CD8-positive, alpha-beta memory T cell (primary cell): ENCODE results near the gene CREB1. TPM values are rescaled to one million over a fixed set of nuclear protein-coding genes. Genes with fewer than 3 reads are reported as not detected.

Experiments
- CTCF ChIA-PET: fragments of 350-600 bp; sonication (Branson Sonifier 250); formaldehyde crosslinking; loops from one replicate; lab custom pipeline; 2021; ENCODE audit warnings: antibody characterized with exemption; lab: Charles Lee
- POLR2A ChIA-PET: fragments of 350-600 bp; sonication (Branson Sonifier 250); formaldehyde crosslinking; loops from one replicate; lab custom pipeline; 2021; ENCODE audit warnings: antibody characterized with exemption; lab: Charles Lee
- DNase-seq, 5 donors: peaks; one replicate each; pipeline versions ENCODE4 v3.0.0 to v3.0.0-alpha.2; 2020 to 2022; ENCODE audit warnings: mixed read lengths in 1 of 5
- H3K27ac ChIP-seq: one replicate; pipeline ENCODE4 v1.7.0; 2013; ENCODE audit warnings: low read depth, mild to moderate bottlenecking, low read length, moderate library complexity
- H3K27me3 ChIP-seq: 2 replicates; pipeline ENCODE4 v1.7.0; 2013; ENCODE audit warnings: low read length, mild to moderate bottlenecking; ENCODE audit not compliant: insufficient read depth, poor library complexity, severe bottlenecking
- H3K36me3 ChIP-seq: 2 replicates; pipeline ENCODE4 v1.7.0; 2013; ENCODE audit warnings: mild to moderate bottlenecking, low read length, moderate library complexity; ENCODE audit not compliant: insufficient read depth
- H3K4me1 ChIP-seq: 2 replicates; pipeline ENCODE4 v1.7.0; 2013; ENCODE audit warnings: mild to moderate bottlenecking, low read length, moderate library complexity; ENCODE audit not compliant: insufficient read depth
- H3K4me3 ChIP-seq: 2 replicates; pipeline ENCODE4 v1.7.0; 2013; ENCODE audit warnings: mild to moderate bottlenecking, low read length
- H3K9me3 ChIP-seq: 2 replicates; pipeline ENCODE4 v1.7.0; 2013; ENCODE audit warnings: mild to moderate bottlenecking, low read length
- H3K27ac Mint-ChIP-seq, 8 donors: one replicate each; pipeline ENCODE4 v1.8.0; 2020 to 2021; ENCODE audit warnings: mixed read lengths in 8 of 8, mild to moderate bottlenecking in 6 of 8, inconsistent platforms in 3 of 8, moderate library complexity in 3 of 8
- H3K27me3 Mint-ChIP-seq, 2 donors: one replicate each; pipeline ENCODE4 v1.8.0; 2020 to 2021; ENCODE audit warnings: mixed read lengths in 2 of 2, mild to moderate bottlenecking in 1 of 2, moderate library complexity in 1 of 2
- H3K36me3 Mint-ChIP-seq, 3 donors: one replicate each; pipeline ENCODE4 v1.8.0; 2020 to 2021; ENCODE audit warnings: mixed read lengths in 3 of 3, inconsistent platforms in 1 of 3, mild to moderate bottlenecking in 1 of 3
- H3K4me1 Mint-ChIP-seq, 3 donors: one replicate each; pipeline ENCODE4 v1.8.0; 2020 to 2021; ENCODE audit warnings: mixed read lengths in 3 of 3, inconsistent platforms in 1 of 3, mild to moderate bottlenecking in 1 of 3
- H3K4me3 Mint-ChIP-seq, 7 donors: one replicate each; pipeline ENCODE4 v1.8.0; 2020 to 2021; ENCODE audit warnings: mixed read lengths in 7 of 7, mild to moderate bottlenecking in 6 of 7, moderate library complexity in 4 of 7, inconsistent platforms in 2 of 7
- H3K9me3 Mint-ChIP-seq, 5 donors: one replicate each; pipeline ENCODE4 v1.8.0; 2020 to 2022; ENCODE audit warnings: mixed read lengths in 5 of 5, mild to moderate bottlenecking in 3 of 5, moderate library complexity in 2 of 5, inconsistent platforms in 1 of 5
- polyA plus RNA-seq: library from polyadenylated mRNA; unstranded; fragments of 300-500 nt; fragmentation: Illumina TruSeq; gene quantifications from one replicate; pipeline ENCODE4 v1.2.3, GENCODE V29; 2021
- total RNA-seq, 2 experiments: library from RNA; stranded (reverse); gene quantifications; one replicate each; pipeline ENCODE4 v1.2.3, GENCODE V29; 2021

The CREB1 gene
- total and polyA plus RNA-seq, 3 experiments from 2014 or later: 60.2 to 96.2 (median 95.4) TPM

GRCh38 chr2:207543272-207543671, 13.5 kb downstream of the CREB1 start:
- ChIA-PET POLR2A (interaction anchor here (3.2 kb wide), 1 partner anchor 13 kb away, joined by 17 read pairs; the partner anchor contains the start of gene CREB1), CTCF (interaction anchor here (1.6 kb wide), 2 partner anchors 9 to 12 kb away, joined by 4 to 8 read pairs; no protein-coding TSS in a partner anchor)
- H3K4me1 Mint-ChIP-seq: peaks cover 65 to 87% (median 74%) of the 10 kb centered on the region in 3 donors
- no peak overlapping the region for H3K27ac Mint-ChIP-seq
- H3K4me1 ChIP-seq: peaks cover 62% of the 10 kb centered on the region
- no peak overlapping the region for H3K4me3 Mint-ChIP-seq
- no peaks in the 10 kb centered on the region for H3K36me3 ChIP-seq
- DNase-seq: no peak
- H3K27me3 ChIP-seq: no peaks in the 10 kb centered on the region
- H3K9me3 ChIP-seq: no peaks in the 10 kb centered on the region
- H3K4me3 ChIP-seq: no peak overlapping the region
- H3K9me3 Mint-ChIP-seq: no peaks in the 10 kb centered on the region
- H3K36me3 Mint-ChIP-seq: peaks cover 0 to 26% (median 7%) of the 10 kb centered on the region in 3 donors
- no peak overlapping the region for H3K27ac ChIP-seq
- no peaks in the 10 kb centered on the region for H3K27me3 Mint-ChIP-seq

DNA sequence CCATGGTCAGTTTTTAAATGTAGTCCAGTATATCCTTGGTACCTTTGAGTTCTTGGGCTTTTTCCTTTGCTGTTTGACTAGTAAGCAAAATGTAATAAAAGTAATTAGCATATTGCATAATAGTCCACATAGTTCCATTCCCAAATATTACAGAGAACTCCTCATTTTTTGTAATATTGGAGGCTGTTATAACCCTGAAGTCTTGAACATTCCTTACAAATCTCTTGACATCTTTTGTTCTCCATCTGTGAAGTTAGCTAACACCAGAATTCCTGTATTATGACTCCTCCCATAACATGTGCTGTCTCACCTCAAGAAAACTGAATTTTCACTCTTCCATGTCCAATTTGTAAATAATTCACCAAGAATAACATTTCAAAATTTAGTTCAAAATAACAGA, 17.1 kb downstream of the CREB1 start:
- Mint-ChIP-seq H3K27ac (peak overlapping the region in 1 of 8 donors; percentile 10), H3K4me1 (peaks cover 73 to 89% (median 79%) of the 10 kb centered on the region in 3 donors), H3K4me3 (no peak overlapping the region), H3K36me3 (peaks cover 0 to 23% (median 4%) of the 10 kb centered on the region in 3 donors), H3K27me3 (no peaks in the 10 kb centered on the region), H3K9me3 (no peaks in the 10 kb centered on the region)
- H3K27ac ChIP-seq: no peak overlapping the region
- H3K4me3 ChIP-seq: no peak overlapping the region
- ChIA-PET POLR2A (interaction anchor here (1.3 kb wide), 1 partner anchor 17 kb away, joined by 4 read pairs; the partner anchor contains the start of gene CREB1), CTCF (interaction anchor here (0.9 to 1.6 kb wide), 2 partner anchors 9 to 79 kb away, joined by 3 to 6 read pairs; partner anchors contain the start of gene METTL21A)
- no peak for DNase-seq
- no peaks in the 10 kb centered on the region for H3K9me3 ChIP-seq
- H3K4me1 ChIP-seq: peaks cover 53% of the 10 kb centered on the region
- no peaks in the 10 kb centered on the region for H3K36me3 ChIP-seq
- H3K27me3 ChIP-seq: no peaks in the 10 kb centered on the region

DNA sequence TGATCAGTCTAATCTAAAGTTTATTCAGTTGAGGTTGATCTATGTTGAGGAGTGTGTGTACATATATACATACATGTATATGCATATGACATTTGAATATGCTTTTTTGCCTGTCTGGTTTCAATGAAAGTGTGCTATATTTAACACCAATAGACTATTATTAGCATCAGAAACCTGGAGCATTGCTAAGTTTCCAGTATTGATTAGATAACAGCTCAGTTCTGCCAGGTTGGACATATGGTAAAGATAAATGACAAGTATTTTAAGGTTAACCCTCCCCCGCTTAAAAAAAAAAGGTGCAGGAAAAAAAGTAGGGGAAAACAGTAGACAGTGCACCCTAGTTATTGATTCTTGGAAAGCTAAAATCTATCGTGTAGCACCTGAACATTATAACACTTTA, 19.4 kb downstream of the CREB1 start:
- H3K27ac ChIP-seq: no peak overlapping the region
- peaks cover 0 to 22% (median 7%) of the 10 kb centered on the region in 3 donors for H3K36me3 Mint-ChIP-seq
- H3K36me3 ChIP-seq: no peaks in the 10 kb centered on the region
- DNase-seq: no peak
- peaks cover 65 to 83% (median 79%) of the 10 kb centered on the region in 3 donors for H3K4me1 Mint-ChIP-seq
- ChIA-PET POLR2A (no interaction called here), CTCF (interaction anchor here (1.0 kb wide), 1 partner anchor 14 kb away, joined by 3 read pairs; no protein-coding TSS in a partner anchor)
- no peaks in the 10 kb centered on the region for H3K27me3 ChIP-seq
- no peaks in the 10 kb centered on the region for H3K27me3 Mint-ChIP-seq
- no peaks in the 10 kb centered on the region for H3K9me3 ChIP-seq
- peak overlapping the region in 5 of 8 donors; percentile 13 to 48 (median 21) for H3K27ac Mint-ChIP-seq
- H3K9me3 Mint-ChIP-seq: no peaks in the 10 kb centered on the region
- peaks cover 38% of the 10 kb centered on the region for H3K4me1 ChIP-seq
- no peak overlapping the region for H3K4me3 ChIP-seq
- peak overlapping the region in 3 of 7 donors; percentile 7 to 23 (median 12) for H3K4me3 Mint-ChIP-seq

DNA sequence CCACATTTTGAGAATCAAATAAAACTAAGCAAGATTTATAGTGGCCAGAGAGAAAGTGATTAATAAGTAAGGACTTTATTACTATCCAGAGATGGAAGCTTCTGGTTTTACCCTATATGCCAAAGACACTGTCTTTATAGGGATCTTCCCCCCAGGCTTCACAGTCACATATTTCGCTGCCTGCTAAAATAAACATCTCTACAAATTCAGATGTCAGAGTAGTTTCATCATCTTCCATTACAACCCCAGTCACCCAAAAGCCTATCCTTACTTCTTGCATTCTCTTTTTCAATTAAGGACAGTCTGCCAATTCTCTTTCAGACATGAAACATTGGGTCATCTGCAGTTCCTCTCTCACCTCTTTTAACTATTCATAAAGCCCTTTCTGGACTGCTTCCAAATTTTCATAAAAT, 28.3 kb downstream of the CREB1 start:
- H3K4me3 ChIP-seq: no peak overlapping the region
- no peak for DNase-seq
- peaks cover 26% of the 10 kb centered on the region for H3K36me3 ChIP-seq
- H3K27me3 ChIP-seq: no peaks in the 10 kb centered on the region
- H3K27ac ChIP-seq: no peak overlapping the region
- Mint-ChIP-seq H3K4me1 (peaks cover 34 to 59% (median 51%) of the 10 kb centered on the region in 3 donors), H3K36me3 (peaks cover 0 to 71% (median 29%) of the 10 kb centered on the region in 3 donors), H3K27me3 (no peaks in the 10 kb centered on the region), H3K4me3 (no peak overlapping the region), H3K27ac (peak overlapping the region in 5 of 8 donors; percentile 27 to 81 (median 58)), H3K9me3 (no peaks in the 10 kb centered on the region)
- no peaks in the 10 kb centered on the region for H3K9me3 ChIP-seq
- CTCF ChIA-PET: no interaction called here
- POLR2A ChIA-PET: no interaction called here
- no peaks in the 10 kb centered on the region for H3K4me1 ChIP-seq

DNA sequence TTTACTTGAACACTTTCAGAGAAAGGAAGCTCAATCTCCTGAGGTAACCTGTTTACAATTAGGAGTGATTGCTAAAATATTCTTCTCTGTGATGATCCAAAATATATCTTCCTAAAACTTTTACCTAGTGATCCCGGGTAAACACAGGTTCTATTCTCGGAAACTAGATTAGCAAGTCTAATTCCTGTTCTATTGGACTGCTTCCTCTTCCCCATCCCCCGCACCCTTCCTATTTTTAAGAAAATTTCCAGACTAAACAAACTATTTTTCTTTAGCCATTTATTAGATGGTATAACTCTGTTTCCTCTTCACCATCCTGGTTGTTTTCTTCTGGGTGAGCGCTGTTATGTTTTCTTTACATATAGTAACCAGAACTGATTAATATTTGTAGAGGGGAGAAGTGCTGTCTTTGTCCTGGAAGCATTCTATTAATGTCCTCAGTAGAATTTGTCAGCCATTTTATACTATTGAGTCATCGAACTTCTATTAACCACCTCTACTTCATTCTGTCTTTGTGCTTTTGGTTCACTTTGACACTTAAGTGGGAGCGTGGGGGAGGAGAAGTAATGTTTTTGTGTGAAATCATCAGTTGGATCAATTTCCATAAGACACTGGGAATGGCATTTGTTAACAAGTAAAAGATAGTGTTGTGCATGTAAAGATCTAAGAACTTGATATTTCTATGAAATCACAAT, 31.8 kb downstream of the CREB1 start:
- Mint-ChIP-seq H3K4me3 (no peak overlapping the region), H3K36me3 (peaks cover 0 to 76% (median 30%) of the 10 kb centered on the region in 3 donors)
- H3K36me3 ChIP-seq: peaks cover 37% of the 10 kb centered on the region

GRCh38 chr2:207565736-207566500, 36.2 kb downstream of the CREB1 start:
- Mint-ChIP-seq H3K27me3 (no peaks in the 10 kb centered on the region), H3K4me3 (no peak overlapping the region), H3K36me3 (peaks cover 3 to 79% (median 26%) of the 10 kb centered on the region in 3 donors), H3K27ac (peak overlapping the region in 6 of 8 donors; percentile 19 to 84 (median 42)), H3K9me3 (no peaks in the 10 kb centered on the region), H3K4me1 (peaks cover 28 to 51% (median 46%) of the 10 kb centered on the region in 3 donors)
- POLR2A ChIA-PET: interaction anchor here (0.6 kb wide), 1 partner anchor 554 kb away, joined by 3 read pairs; no protein-coding TSS in a partner anchor
- Histone ChIP-seq H3K9me3 (no peaks in the 10 kb centered on the region), H3K36me3 (peaks cover 43% of the 10 kb centered on the region), H3K27me3 (no peaks in the 10 kb centered on the region), H3K27ac (no peak overlapping the region), H3K4me1 (no peaks in the 10 kb centered on the region), H3K4me3 (no peak overlapping the region)
- no peak for DNase-seq
- CTCF ChIA-PET: interaction anchor here (1.6 kb wide), 1 partner anchor 476 kb away, joined by 3 read pairs; no protein-coding TSS in a partner anchor

More for the DNA sequence above, 31.8 kb downstream of the CREB1 start:
- Histone ChIP-seq H3K4me3 (no peak overlapping the region), H3K27me3 (no peaks in the 10 kb centered on the region), H3K27ac (no peak overlapping the region), H3K9me3 (no peaks in the 10 kb centered on the region), H3K4me1 (no peaks in the 10 kb centered on the region)
- Mint-ChIP-seq H3K27ac (peak overlapping the region in 4 of 8 donors; percentile 10 to 61 (median 31)), H3K9me3 (no peaks in the 10 kb centered on the region), H3K27me3 (no peaks in the 10 kb centered on the region), H3K4me1 (peaks cover 34 to 54% (median 46%) of the 10 kb centered on the region in 3 donors)
- no peak for DNase-seq
- POLR2A ChIA-PET: no interaction called here
- CTCF ChIA-PET: interaction anchor here (1.0 kb wide), 1 partner anchor 65 kb away, joined by 3 read pairs; no protein-coding TSS in a partner anchor

GRCh38 chr2:207567671-207568070, 37.9 kb downstream of the CREB1 start:
- Mint-ChIP-seq H3K9me3 (no peaks in the 10 kb centered on the region), H3K36me3 (peaks cover 3 to 77% (median 23%) of the 10 kb centered on the region in 3 donors), H3K27me3 (no peaks in the 10 kb centered on the region), H3K4me3 (no peak overlapping the region), H3K27ac (peak overlapping the region in 3 of 8 donors; percentile 23 to 30 (median 26)), H3K4me1 (peaks cover 24 to 41% (median 37%) of the 10 kb centered on the region in 3 donors)
- Histone ChIP-seq H3K4me1 (no peaks in the 10 kb centered on the region), H3K27me3 (no peaks in the 10 kb centered on the region), H3K27ac (no peak overlapping the region), H3K36me3 (peaks cover 45% of the 10 kb centered on the region), H3K9me3 (no peaks in the 10 kb centered on the region), H3K4me3 (no peak overlapping the region)
- POLR2A ChIA-PET: interaction anchor here (0.8 kb wide), 1 partner anchor 37 kb away, joined by 5 read pairs; no protein-coding TSS in a partner anchor
- no peak for DNase-seq
- CTCF ChIA-PET: interaction anchor here (1.2 to 1.6 kb wide), 2 partner anchors 58 to 474 kb away, joined by 3 to 7 read pairs; partner anchors contain the start of gene METTL21A
